Subcutaneous preadipocyte (primary cell): ENCODE results near the gene ATXN10. TPM values are rescaled to one million over a fixed set of nuclear protein-coding genes. Genes with fewer than 3 reads are reported as not detected.

Source experiments
- small RNA-seq: library from RNA; depleted of rRNA; stranded (forward); fragments of <200 nt; gene quantifications from one replicate; pipeline ENCODE3, GENCODE V24; 2012
- total RNA-seq: library from RNA; depleted of rRNA; stranded (reverse); fragments of >200 nt; gene quantifications from 2 replicates; pipeline ENCODE4 v1.2.3, GENCODE V29; 2012

The ATXN10 gene
- total RNA-seq = 74.6 and 86.6 TPM in 2 replicates

GRCh38 chr22:45671783-45672563 lies at the start of gene ATXN10:
Gene ATXN10, plus strand, starts transcription at chr22:45671834. Its CDS starts 230 bp downstream, at chr22:45672064.

Small RNAs within 50 kb of the gene (small RNA-seq; reads per million reads assigned to genes)
- 0.19 reads per million for gene MIR4762
- gene RNU6-1161P = not detected

Other genes with a start within 250 kb of the ATXN10 start
- gene FBLN1, start 169.0 kb upstream of the ATXN10 start, total RNA-seq = 115 and 199 TPM in 2 replicates